Measurements from ENCODE around the gene MTMR11. TPM values are rescaled to one million over a fixed set of nuclear protein-coding genes. Genes with fewer than 3 reads are reported as not detected.
A peak's percentile ranks its signal among the peaks of the same experiment; 100 is the strongest.

The MTMR11 gene
- total RNA-seq, 1 experiment from 2014 or later, result 32.3 TPM

GRCh38 chr1:149931212-149931790, 5.4 kb downstream of the MTMR11 start:
- no peaks in the 10 kb centered on the region for H3K9me3 Mint-ChIP-seq (ENCODE audit: low read depth, unreplicated experiment)
- H3K4me1 Mint-ChIP-seq (ENCODE audit: low read depth, unreplicated experiment), result peaks cover 37% of the 10 kb centered on the region
- TF ChIP-seq CTCF (IDR thresholded peaks at IDR 0.05; ENCODE audit: unreplicated experiment), result no peak
- intact Hi-C loops (cut with micrococcal nuclease; ENCODE audit: unreplicated experiment), result no loop called here
- DNase-seq, result no peak
- peak overlapping the region; percentile 15 for H3K27ac Mint-ChIP-seq (ENCODE audit: unreplicated experiment)
- CTCF ChIA-PET, result no interaction called here
- no TSS peak for BruUV-seq (replicated peaks)
- H3K4me3 Mint-ChIP-seq (ENCODE audit: low read depth, unreplicated experiment), result no peak overlapping the region
- H3K27me3 Mint-ChIP-seq (ENCODE audit: unreplicated experiment), result no peaks in the 10 kb centered on the region
- peaks cover 54% of the 10 kb centered on the region for H3K36me3 Mint-ChIP-seq (ENCODE audit: insufficient read depth, unreplicated experiment)

GRCh38 chr1:149929856-149930255, 6.8 kb downstream of the MTMR11 start:
- BruUV-seq (replicated peaks), result no TSS peak
- Mint-ChIP-seq H3K4me1 (ENCODE audit: low read depth, unreplicated experiment) (peaks cover 40% of the 10 kb centered on the region), H3K4me3 (ENCODE audit: low read depth, unreplicated experiment) (no peak overlapping the region)

GRCh38 chr1:149928401-149928724, 8.3 kb downstream of the MTMR11 start:
- H3K4me1 Mint-ChIP-seq (ENCODE audit: low read depth, unreplicated experiment), result peaks cover 53% of the 10 kb centered on the region
- H3K27me3 Mint-ChIP-seq (ENCODE audit: unreplicated experiment), result no peaks in the 10 kb centered on the region
- BruUV-seq (replicated peaks), result no TSS peak
- no peaks in the 10 kb centered on the region for H3K9me3 Mint-ChIP-seq (ENCODE audit: low read depth, unreplicated experiment)
- no peak for TF ChIP-seq CTCF (IDR thresholded peaks at IDR 0.05; ENCODE audit: unreplicated experiment)
- peak overlapping the region; percentile 91 for H3K4me3 Mint-ChIP-seq (ENCODE audit: low read depth, unreplicated experiment)
- no peak for DNase-seq
- intact Hi-C loops (cut with micrococcal nuclease; ENCODE audit: unreplicated experiment), result no loop called here
- peaks cover 69% of the 10 kb centered on the region for H3K36me3 Mint-ChIP-seq (ENCODE audit: insufficient read depth, unreplicated experiment)
- peak overlapping the region; percentile 77 for H3K27ac Mint-ChIP-seq (ENCODE audit: unreplicated experiment)
- CTCF ChIA-PET, result interaction anchor here (1.0 kb wide), 1 partner anchor 40 kb away, joined by 4 read pairs; a partner anchor contains a TSS

More at GRCh38 chr1:149929856-149930255, 6.8 kb downstream of the MTMR11 start:
- H3K36me3 Mint-ChIP-seq (ENCODE audit: insufficient read depth, unreplicated experiment), result peaks cover 57% of the 10 kb centered on the region
- no peak for TF ChIP-seq CTCF (IDR thresholded peaks at IDR 0.05; ENCODE audit: unreplicated experiment)
- intact Hi-C loops (cut with micrococcal nuclease; ENCODE audit: unreplicated experiment), result no loop called here
- no peak for DNase-seq
- CTCF ChIA-PET, result no interaction called here
- H3K9me3 Mint-ChIP-seq (ENCODE audit: low read depth, unreplicated experiment), result no peaks in the 10 kb centered on the region
- no peak overlapping the region for H3K27ac Mint-ChIP-seq (ENCODE audit: unreplicated experiment)
- no peaks in the 10 kb centered on the region for H3K27me3 Mint-ChIP-seq (ENCODE audit: unreplicated experiment)

- peak within 1 kb of the TSS; percentile 91 for H3K4me3 Mint-ChIP-seq (ENCODE audit: low read depth, unreplicated experiment)
Observed at GRCh38 chr1:149927563-149928400, 8.9 kb downstream of the MTMR11 start, which contains the start of gene SF3B4. SF3B4 (minus strand) TSS chr1:149927803; CDS start chr1:149927759, 44 bp downstream.

More at GRCh38 chr1:149927563-149928400, 8.9 kb downstream of the MTMR11 start, which contains the start of gene SF3B4:
- Mint-ChIP-seq H3K27ac (ENCODE audit: unreplicated experiment) (peak within 1 kb of the TSS; percentile 77), H3K36me3 (ENCODE audit: insufficient read depth, unreplicated experiment) (peaks cover 69% of the 10 kb centered on the region), H3K4me1 (ENCODE audit: low read depth, unreplicated experiment) (peaks cover 53% of the 10 kb centered on the region), H3K27me3 (ENCODE audit: unreplicated experiment) (no peaks in the 10 kb centered on the region), H3K9me3 (ENCODE audit: low read depth, unreplicated experiment) (no peaks in the 10 kb centered on the region)
- DNase-seq, result peak; percentile 97
- no peak for TF ChIP-seq CTCF (IDR thresholded peaks at IDR 0.05; ENCODE audit: unreplicated experiment)
- TSS peak; percentile 98 for BruUV-seq (replicated peaks)
- intact Hi-C loops (cut with micrococcal nuclease; ENCODE audit: unreplicated experiment), result no loop called here
- CTCF ChIA-PET, result interaction anchor here (1.0 kb wide), 1 partner anchor 40 kb away, joined by 4 read pairs; a partner anchor contains a TSS
